Activated CD8-positive, alpha-beta T cell treated with anti-CD3 and anti-CD28 coated beads for 36 hours (primary cell): ENCODE measurements around the gene NFASC. TPM values are rescaled to one million over a fixed set of nuclear protein-coding genes. Genes with fewer than 3 reads are reported as not detected.

ENCODE experiments used
- ATAC-seq: fragments of 200-7000 bp; cut with Tn5 transposase; one replicate; pipeline ENCODE4 v1.10.0; 2021; ENCODE audit warnings: mild to moderate bottlenecking, moderate library complexity
- CTCF ChIA-PET: fragments of 350-600 bp; sonication (Branson Sonifier 250); formaldehyde crosslinking; loops from one replicate; lab custom pipeline; 2021; ENCODE audit warnings: antibody characterized with exemption; lab: Charles Lee
- POLR2A ChIA-PET: fragments of 350-600 bp; sonication (Branson Sonifier 250); formaldehyde crosslinking; loops from one replicate; lab custom pipeline; 2021; ENCODE audit warnings: antibody characterized with exemption; lab: Charles Lee
- DNase-seq: peaks from one replicate; pipeline ENCODE4 v3.0.0-alpha.2; 2020
- H3K27ac Mint-ChIP-seq: one replicate; pipeline ENCODE4 v1.8.0; 2021; ENCODE audit warnings: mild to moderate bottlenecking, mixed read lengths
- H3K27me3 Mint-ChIP-seq: one replicate; pipeline ENCODE4 v1.8.0; 2021; ENCODE audit warnings: mixed read lengths
- H3K36me3 Mint-ChIP-seq: one replicate; pipeline ENCODE4 v1.8.0; 2021; ENCODE audit warnings: low read depth, mixed read lengths
- H3K4me1 Mint-ChIP-seq: one replicate; pipeline ENCODE4 v1.8.0; 2021; ENCODE audit warnings: low read depth, mixed read lengths
- H3K4me3 Mint-ChIP-seq: one replicate; pipeline ENCODE4 v1.8.0; 2021; ENCODE audit warnings: mild to moderate bottlenecking, moderate library complexity, mixed read lengths
- H3K9me3 Mint-ChIP-seq: one replicate; pipeline ENCODE4 v1.8.0; 2021; ENCODE audit warnings: mixed read lengths
- CTCF ChIP-seq: fragments of 200-600 bp; IDR thresholded peaks from one replicate; pipeline ENCODE4 v1.8.0; 2022; ENCODE audit warnings: antibody characterized with exemption, mild to moderate bottlenecking
- intact Hi-C: fragments of 100-400 bp; cut with micrococcal nuclease; formaldehyde crosslinking; loops from one replicate; pipeline ENCODE4 v1.10.0; 2022
- total RNA-seq, 2 experiments: library from RNA; stranded (reverse); gene quantifications; one replicate each; pipeline ENCODE4 v1.2.3, GENCODE V29; 2021

Gene NFASC
- total RNA-seq, 2 experiments from 2014 or later, result not detected

GRCh38 chr1:204960306-204961125 lies 89.9 kb downstream of the NFASC start:
- CTCF ChIA-PET, result interaction anchor here (0.9 kb wide), 1 partner anchor 18 kb away, joined by 3 read pairs; no protein-coding TSS in a partner anchor
- intact Hi-C loops, result no loop called here
- TF ChIP-seq CTCF, result no peak
- DNase-seq (no peak), ATAC-seq (no peak)
- Mint-ChIP-seq H3K4me1 (no peaks in the 10 kb centered on the region), H3K27ac (no peak overlapping the region), H3K27me3 (peaks cover 2% of the 10 kb centered on the region), H3K4me3 (no peak overlapping the region), H3K9me3 (no peaks in the 10 kb centered on the region), H3K36me3 (no peaks in the 10 kb centered on the region)
- POLR2A ChIA-PET, result no interaction called here

- intact Hi-C loops, result no loop called here
- Mint-ChIP-seq H3K36me3 (no peaks in the 10 kb centered on the region), H3K27ac (no peak overlapping the region), H3K9me3 (no peaks in the 10 kb centered on the region), H3K4me3 (no peak overlapping the region), H3K4me1 (no peaks in the 10 kb centered on the region), H3K27me3 (peaks cover 2% of the 10 kb centered on the region)
- DNase-seq (no peak), ATAC-seq (no peak)
- ChIA-PET POLR2A (interaction anchor here (0.6 kb wide), 1 partner anchor 127 kb away, joined by 3 read pairs; no protein-coding TSS in a partner anchor), CTCF (interaction anchor here (0.9 to 1.5 kb wide), 3 partner anchors 13 to 155 kb away, joined by 3 to 4 read pairs (median 3); no protein-coding TSS in a partner anchor)
- no peak for TF ChIP-seq CTCF
Observed at GRCh38 chr1:204961765-204962419, 91.2 kb downstream of the NFASC start.

GRCh38 chr1:204962742-204963632 lies 92.3 kb downstream of the NFASC start:
- POLR2A ChIA-PET, result no interaction called here
- TF ChIP-seq CTCF, result no peak

GRCh38 chr1:204967451-204967850 lies 96.8 kb downstream of the NFASC start:
- intact Hi-C loops, result no loop called here
- POLR2A ChIA-PET, result no interaction called here
- TF ChIP-seq CTCF, result no peak
- ATAC-seq (no peak), DNase-seq (no peak)
- Mint-ChIP-seq H3K36me3 (no peaks in the 10 kb centered on the region), H3K27ac (no peak overlapping the region), H3K4me3 (no peak overlapping the region), H3K9me3 (no peaks in the 10 kb centered on the region), H3K27me3 (peaks cover 6% of the 10 kb centered on the region), H3K4me1 (no peaks in the 10 kb centered on the region)
- CTCF ChIA-PET, result interaction anchor here (0.9 to 4.2 kb wide), 4 partner anchors 8 to 94 kb away, joined by 3 to 16 read pairs (median 5); no protein-coding TSS in a partner anchor

More at GRCh38 chr1:204962742-204963632, 92.3 kb downstream of the NFASC start:
- no peaks in the 10 kb centered on the region for H3K36me3 Mint-ChIP-seq
- DNase-seq, result no peak
- intact Hi-C loops, result no loop called here
- H3K27ac Mint-ChIP-seq, result no peak overlapping the region
- no peaks in the 10 kb centered on the region for H3K9me3 Mint-ChIP-seq
- H3K27me3 Mint-ChIP-seq, result peaks cover 2% of the 10 kb centered on the region
- CTCF ChIA-PET, result interaction anchor here (0.9 to 1.0 kb wide), 2 partner anchors 21 to 156 kb away, joined by 3 read pairs; no protein-coding TSS in a partner anchor
- no peak overlapping the region for H3K4me3 Mint-ChIP-seq
- no peak for ATAC-seq
- H3K4me1 Mint-ChIP-seq, result no peaks in the 10 kb centered on the region
